HG03045 (cell line): ENCODE data around the gene NT5DC1.

Source experiments
- ATAC-seq: cut with Tn5 transposase; IDR thresholded peaks from one replicate; pipeline ENCODE4 v1.9.1; 2021; ENCODE audit warnings: mild to moderate bottlenecking, moderate library complexity; ENCODE audit not compliant: unreplicated experiment

The NT5DC1 gene

DNA sequence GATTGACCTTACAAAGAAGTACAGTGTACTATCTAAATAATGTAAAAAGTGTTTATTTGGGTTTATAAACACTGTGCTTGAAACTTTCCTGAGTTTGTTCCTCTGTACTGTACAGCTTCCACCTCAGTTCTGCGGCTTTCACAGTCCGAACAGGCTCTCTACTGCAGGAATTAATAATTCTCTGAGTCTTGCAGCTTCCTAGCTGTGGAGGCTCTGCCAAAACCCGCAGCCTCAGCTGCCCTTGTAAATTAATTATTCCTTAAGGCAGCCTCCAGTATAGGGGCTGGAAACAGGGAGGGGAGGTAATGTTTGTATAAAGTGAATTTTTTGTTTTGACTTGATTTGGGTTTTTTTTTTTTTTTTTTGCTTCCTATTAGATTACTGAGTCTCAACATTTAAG is 134.0 kb downstream of the NT5DC1 start:
- ATAC-seq, result no peak

DNA sequence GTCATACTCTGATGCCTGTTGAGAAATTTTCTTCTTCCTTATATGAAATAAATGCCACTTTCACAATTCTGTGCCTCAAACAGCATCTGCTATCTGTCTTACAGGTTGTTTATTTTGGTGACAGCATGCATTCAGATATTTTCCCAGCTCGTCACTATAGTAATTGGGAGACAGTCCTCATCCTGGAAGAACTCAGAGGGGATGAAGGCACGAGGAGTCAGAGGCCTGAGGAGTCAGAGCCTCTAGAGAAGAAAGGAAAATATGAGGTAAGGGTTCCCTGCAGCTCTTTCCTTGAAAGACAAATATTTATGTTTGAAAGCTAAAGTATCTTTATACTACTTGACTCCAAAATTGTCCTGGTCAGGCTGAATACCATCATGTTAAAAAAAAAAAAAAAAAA is 137.4 kb downstream of the NT5DC1 start:
- no peak for ATAC-seq

DNA sequence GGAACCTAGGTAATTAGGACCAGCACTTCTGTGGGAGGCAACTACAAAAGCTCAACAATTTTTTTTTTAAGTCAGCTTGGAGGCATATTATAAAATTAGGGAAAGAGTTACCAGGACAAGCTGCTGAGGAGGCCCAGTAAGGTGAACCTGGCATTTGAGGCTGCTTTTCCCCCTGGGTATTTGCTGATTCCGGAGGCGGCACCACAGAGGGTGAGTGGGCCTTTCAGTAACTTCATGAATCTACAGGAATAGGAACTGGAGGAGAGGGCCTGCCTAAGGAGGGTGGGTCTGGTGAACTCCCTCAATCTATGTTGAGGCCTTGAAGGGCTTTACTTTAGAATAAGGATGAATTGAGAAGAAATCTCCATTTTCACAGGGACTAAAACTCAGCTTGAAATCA is 138.6 kb downstream of the NT5DC1 start:
- ATAC-seq, result no peak

DNA sequence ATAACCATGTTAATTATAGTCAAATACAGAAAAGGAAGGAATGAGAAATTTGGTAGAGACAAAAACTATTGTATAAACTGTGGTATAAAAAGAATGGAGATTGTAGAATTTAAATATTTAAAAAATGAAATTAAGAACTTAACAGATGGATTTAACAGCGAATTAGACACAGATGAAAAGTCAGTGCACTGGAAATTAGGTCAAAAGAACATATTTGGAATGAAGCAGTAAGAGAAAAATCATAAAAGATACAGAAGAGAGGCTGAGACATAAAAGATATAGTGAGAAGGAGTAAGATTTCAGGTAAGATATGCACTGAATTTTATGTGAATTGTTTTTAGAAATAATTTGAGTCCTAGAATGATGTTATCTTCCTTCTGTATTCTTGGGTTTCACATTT is 139.2 kb downstream of the NT5DC1 start:
- ATAC-seq, result no peak

DNA sequence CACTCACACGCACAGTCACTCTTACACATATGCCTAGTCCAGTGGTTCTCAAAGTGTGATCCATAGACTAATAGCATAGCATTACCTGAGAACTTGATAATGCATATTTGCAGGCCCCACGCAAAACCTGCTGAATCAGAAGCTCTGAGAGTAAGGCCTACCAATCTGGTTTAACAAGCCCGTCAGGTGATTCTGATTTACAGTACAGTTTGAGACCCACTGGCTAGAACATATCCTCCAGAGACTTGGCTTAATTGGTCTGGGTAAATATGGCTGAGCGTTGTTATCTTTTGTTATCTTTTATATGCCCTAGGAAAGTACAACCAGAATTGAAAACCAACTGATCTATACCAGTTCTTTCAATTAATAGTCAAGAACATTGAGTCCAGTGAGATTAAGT is 143.6 kb downstream of the NT5DC1 start:
- ATAC-seq, result no peak

DNA sequence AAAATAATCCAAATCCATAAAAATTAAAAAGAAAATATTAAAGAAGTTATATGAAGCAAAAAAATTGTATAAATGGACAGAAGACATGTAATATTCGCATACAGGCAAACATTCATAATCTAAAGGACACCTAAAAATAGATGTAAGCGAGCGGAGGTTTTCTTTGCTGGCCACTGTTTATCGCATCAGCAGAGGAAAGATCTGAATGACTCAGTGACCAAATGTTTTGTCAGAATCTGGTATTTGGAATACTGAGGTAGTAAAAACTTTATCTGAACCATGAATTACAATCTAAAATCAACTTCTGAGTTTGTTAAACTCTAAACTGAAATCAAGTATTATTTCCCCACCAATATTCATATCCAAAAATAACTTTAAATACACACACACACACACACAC is 145.4 kb downstream of the NT5DC1 start:
- no peak for ATAC-seq

DNA sequence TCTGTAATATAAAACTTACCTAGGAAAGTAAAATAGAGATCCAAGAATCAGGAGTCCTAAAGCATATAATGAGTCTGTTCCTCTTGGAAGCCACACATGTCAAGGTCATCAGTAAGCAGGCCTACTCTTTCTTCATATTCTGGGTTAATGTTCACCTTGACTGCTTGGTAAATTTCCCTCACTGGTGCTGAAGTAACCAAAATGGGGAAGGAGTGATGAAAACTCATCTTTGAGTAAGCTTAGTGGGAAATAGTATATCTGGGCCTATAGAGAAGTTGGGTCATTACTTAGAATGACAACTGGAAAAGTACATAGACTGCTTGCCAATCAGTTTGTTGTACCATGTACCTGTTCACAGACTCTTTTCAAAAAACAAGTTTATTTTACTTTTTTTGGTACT is 146.6 kb downstream of the NT5DC1 start:
- no peak for ATAC-seq

DNA sequence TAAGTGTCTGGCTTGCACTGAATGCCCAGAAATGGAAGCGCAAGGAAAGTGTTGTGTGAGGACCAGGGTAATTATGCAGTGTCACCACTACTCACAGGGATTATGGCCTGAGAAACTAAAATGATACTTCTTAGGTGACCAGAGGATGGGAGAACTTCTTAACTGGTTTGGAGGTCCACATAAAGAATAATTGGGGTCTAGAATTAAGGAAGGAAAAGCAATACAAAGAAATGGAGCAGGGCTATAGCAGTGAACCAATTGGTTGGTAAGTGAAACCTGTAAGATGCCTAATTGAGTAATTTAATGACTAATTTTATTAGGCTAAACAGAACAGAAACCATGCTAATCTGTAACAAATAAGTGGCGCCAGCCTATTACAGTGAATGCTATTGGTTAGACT is 147.9 kb downstream of the NT5DC1 start:
- no peak for ATAC-seq

DNA sequence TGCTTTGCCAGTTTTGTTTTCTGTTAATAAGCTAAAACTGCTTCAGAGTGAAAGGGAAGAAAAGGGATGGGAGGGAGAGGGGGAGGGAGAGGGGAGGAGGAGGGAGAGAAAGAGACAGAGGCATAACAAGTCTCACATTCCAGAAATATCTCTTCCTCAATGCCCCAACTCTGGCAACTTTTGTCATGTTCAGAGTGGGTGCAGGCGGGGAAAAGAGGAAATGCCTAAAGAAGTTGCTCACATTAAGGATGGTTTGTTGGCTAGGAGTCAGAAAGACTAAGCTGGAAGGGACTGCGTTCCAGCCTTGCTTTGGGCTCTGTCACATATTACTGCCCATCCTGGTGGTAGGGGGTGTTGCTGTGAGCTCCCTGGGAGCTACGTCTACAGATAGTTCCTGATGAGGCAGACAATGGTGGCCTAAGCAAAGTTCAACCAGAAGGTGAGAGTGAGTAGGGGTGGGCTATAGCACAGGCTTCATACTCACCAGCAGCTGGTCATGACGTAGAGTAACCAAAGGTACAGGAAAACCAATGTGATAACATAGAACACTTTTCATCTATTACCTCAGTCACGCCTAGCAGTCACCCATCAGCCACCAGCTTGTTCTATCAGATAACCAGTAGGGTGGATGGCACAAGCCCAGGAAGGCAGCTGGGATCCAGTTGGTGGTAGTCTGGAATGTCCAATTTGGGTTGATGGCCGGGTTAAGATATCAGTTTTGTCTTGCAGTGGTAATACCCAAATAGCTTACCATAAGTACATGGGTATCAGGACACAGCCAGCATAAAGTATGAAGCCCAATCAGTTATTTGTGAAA is 151.1 kb downstream of the NT5DC1 start:
- ATAC-seq, result no peak

DNA sequence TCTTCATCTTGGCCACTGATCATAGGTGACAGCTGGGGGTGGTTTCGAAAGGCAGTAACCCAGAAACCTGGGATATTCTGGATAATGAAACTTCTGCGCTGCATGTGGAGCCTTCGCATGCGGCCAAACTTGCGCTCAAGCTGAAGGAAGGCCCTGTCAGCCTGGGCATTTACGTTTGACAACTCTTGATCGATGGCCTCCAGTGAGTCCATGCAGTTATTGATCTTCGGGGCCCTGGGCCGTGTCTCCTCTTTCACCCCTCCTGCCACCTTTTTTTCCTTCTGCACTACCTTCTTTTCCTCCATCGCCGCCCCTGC is 152.5 kb downstream of the NT5DC1 start:
- no peak for ATAC-seq

DNA sequence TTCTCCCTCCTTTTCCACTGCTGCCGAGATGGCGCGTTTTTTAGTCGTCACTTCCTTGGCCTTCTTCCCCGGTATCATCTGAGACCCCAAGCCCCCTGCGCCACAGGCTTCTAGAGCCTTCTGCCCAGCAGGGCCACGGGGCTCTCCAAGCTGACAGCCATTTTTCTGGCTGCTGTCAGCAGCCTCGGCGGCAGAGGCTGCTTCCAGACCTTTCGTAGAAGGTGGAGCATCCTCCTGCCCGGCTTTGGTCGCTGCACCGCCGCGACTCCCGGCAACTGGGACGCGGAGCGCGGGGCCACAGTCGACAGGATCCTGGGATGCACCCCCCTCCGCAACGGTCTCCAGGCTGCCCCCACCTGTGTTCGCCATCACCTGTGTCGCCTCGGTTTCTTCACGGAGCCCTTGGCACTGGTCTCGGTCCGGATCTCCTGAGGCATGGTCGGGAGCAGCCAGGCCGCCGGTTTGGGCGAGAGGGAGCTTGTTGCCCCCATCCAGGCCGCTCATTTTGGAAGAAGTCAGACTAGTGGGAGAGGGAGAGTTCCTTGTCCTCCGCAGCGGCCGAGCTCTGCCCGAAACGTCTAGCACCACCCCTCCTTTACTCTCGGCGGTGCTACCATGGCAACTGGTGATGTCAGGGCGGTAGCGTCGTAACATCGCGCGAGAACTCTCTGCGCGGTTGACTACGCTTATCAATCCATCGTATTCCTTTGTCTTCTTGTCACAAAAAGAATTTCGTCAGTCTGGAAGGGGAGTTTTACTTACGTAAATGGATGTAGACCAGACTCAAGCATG is 153.0 kb downstream of the NT5DC1 start, which contains the start of gene TSPYL4:
Gene TSPYL4 (minus strand): TSS at position 571 of the 792 bp plus-strand sequence. CDS start 67 bp downstream, at position 504.
- ATAC-seq, result peak; percentile 100

DNA sequence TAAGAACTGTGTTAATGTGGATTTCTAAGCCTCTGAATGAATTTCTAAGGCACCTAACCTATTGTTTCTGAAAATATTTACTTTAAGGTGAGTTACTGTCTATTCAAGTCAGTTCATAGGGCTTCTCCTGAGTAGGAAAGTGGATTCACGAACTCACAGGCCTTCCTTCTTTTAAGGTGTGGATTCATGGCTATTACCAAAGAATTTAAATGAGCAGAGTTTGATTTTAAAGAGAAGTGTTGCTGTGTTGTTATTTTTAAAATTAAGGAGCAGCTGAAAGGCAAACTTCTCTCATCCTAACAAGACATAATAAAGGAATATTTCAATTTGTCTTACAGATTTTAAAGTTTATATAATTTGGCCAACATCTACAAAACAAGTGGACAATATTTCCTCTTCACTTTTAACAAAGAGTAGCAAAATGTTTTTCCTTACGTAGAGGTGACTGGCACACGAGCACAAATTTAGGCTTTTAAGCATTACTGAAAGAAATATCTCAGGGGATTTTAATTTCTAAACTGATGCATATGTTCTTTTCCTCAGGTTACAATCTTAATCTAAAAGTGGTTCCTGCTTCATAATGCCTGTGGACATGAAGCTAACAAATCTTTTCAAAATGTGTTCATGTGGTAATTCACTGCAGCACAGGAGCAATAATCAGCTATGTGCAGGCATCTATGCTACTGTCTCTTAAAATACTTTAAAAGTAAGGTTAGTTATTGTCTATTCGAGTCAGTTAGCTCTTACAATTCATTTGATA is 153.8 kb downstream of the NT5DC1 start:
- ATAC-seq, result peak; percentile 26

DNA sequence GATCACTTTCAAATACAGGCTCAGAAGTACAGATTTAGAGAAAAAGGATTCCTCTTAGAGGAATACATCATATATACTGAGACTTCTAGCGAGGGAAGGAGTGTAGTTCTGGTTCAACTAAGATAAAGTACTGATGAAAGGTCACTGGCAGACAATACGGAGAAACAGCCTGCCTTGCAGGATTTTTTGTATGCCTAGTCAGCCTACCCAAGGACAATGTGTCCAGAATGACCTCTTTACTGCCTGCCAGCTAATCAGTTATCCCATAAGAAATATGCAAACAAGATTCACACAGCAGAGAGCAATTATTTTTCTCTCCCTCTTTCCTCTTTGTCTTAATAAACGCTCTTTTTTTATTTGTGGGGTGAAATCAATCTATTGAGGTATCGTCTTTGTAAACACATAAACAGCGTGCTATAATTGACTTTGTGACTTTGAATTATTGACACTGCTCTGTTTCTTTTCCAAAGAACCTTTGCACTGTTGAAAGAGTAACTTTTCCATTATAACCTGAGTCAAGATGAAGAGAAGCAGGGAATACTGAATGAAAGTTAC is 154.7 kb downstream of the NT5DC1 start:
- ATAC-seq, result no peak

DNA sequence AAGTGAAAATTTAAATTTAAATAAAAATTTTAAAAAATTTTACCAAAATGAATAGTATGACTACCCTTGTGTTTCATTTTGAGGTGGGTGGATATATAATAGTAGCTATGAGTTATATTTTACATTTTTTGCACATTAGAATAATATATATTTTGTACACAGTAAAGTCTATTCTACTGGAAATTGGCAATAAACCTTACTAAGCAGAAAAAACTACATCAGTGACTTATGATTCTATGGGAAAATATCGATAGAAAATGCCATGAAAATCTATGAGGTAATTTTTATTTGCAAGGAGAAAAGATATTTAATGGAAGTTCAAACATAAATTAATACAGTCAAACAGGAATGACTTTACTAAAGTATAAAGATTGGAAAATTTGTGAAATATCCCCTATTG is 156.0 kb downstream of the NT5DC1 start:
- no peak for ATAC-seq

DNA sequence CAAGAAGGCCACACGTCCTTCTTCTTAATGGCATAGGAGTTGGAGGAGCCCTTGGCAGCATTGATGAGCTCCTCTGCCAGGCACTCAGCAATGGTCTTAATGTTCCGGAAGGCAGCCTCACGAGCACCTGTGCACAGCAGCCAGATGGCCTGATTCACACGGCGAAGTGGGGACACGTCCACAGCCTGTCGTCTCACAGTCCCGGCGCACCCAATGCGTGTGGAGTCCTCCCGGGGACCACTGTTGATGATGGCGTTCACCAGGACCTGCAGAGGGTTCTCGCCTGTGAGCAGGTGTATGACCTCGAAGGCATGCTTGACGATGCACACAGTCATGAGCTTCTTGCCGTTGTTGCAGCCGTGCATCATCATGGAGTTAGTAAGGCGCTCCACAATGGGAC is 157.9 kb downstream of the NT5DC1 start:
- no peak for ATAC-seq

DNA sequence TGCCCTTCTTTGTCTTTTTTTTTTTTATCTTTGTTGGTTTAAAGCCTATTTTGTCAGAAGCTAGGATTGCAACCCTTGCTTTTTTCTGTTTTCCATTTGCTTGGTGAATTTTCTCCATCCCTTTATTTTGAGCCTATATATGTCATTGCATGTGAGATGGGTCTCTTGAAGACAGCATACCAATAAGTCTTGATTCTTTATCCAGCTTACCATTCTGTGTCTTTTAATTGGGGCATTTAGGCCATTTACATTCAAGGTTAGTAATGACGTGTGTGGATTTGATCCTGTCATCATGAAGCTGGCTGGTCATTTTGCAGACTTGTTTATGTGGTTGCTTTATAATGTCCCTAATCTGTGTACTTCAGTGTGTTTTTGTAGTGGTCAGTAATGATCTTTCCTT is 162.7 kb downstream of the NT5DC1 start:
- ATAC-seq, result no peak

DNA sequence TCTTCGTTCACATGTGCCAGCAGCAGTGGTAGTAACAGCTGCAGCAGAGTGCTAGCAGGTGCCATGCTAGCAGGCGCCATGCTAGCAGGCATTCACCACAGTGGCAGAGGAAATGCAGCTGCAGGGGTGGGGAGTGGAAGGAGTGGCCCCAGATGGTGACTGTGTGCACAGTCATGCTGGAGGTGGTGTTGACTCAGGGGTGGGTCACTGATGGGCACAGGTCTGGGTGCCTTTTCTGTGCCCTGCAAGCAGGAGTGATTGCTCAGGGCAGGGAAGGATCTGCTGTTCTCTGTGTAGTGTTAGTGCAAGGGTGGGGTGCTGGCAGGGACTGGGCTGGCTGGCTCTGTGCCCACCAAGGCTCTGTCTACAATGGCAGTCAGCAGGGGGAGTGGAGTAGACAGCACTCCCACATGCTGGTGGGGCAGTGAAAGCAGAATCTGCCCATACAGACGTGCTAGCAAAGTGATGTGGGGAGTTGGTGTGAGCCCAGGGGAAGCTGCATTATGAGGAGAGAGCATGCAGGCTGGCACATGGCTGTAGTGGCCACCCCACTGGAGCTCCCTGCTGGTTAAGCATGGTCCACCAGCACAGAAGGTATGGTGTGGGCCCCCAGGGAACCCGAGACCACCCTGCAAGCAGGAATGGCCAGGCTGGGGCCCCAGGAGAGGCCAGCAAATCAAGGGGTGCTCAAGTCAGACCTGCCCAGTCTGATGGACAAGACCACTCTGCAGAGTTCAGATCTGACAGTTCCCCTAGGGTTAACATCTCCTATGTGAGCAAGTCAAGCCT is 164.6 kb downstream of the NT5DC1 start:
- ATAC-seq, result no peak

DNA sequence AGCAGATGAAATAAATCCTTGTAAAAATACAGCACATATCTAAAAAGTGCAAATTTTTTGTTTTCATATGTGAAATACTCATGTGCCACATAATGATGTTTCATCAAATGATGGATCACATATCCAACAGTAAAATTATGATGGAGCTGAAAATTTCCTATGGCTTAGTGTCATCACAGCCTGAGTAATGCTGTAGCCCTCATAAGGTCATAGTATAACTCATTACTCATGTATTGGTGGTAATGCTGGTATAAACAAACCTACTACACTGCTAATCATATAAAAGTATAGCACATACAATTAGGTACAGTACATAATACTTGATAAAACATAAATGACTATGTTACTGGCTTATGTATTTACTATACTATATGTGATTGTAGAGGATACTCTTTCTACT is 166.2 kb downstream of the NT5DC1 start:
- ATAC-seq, result no peak

DNA sequence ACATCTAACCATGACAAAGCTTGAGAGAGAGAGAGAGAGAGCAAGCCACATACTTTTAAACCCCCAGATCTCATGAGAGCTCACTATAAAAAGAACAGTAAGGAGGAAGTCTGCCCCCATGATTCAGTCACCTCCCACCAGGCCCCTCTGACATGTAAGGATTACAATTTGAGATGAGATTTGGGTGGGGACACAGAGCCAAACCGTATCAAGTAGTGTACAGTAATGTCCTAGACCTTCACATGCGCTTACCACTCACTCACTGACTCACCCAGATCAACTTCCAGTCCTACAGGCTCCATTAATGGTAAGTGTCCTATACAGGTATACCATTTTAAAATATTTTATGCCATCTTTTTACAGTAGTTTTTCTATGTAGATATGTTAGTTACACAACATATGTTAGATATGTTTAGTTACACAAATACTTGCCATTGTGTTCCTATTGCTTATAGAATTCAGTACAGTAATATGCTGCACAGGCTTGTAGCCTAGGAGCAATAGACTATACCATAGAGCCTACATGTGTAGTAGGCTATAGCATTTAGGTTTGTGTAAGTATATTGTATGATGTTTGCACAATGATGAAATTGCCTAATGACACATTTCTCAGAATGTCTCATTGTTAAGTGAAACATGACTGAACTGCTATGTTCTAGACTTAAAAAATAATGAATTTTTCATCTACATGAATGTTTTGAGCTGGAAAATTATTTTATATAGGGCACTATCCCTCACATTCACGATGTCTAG is 167.4 kb downstream of the NT5DC1 start:
- ATAC-seq, result no peak
